Measurements from ENCODE around the gene GPR176. TPM values are rescaled to one million over a fixed set of nuclear protein-coding genes. Genes with fewer than 3 reads are reported as not detected.

The GPR176 gene
- total and polyA plus RNA-seq, 2 donors from 2014 or later = 2.9 to 7.6 TPM

DNA sequence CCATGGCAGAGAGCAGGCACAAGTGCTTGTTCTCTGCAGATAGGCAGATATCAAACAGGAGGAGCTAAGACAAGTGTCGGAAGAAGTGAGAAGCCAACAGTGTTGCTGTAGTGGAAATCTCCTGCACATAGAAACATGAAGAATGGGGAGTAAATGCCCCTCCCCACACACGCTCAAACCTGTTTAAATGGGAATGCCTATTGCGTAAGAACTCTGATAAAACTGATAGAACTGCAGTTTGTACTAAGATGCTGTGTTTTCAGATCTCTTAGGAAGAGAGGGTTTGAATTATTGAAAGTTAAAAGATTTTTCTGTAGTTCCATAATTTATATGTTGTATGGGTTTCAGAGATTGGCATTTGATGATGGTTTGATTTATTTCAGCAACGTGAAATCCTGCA is 33.5 kb upstream of the GPR176 start:
- Histone ChIP-seq H3K9me3 (ENCODE audit: control insufficient read depth in 2 of 3, insufficient read depth in 1 of 3, low read length in 3 of 3) (no peaks in the 10 kb centered on the region), H3K27me3 (ENCODE audit: control insufficient read depth, insufficient read depth, low read length) (no peaks in the 10 kb centered on the region), H3K27ac (ENCODE audit: low read depth in 2 of 2, low read length in 2 of 2) (no peak overlapping the region), H3K36me3 (ENCODE audit: control insufficient read depth in 2 of 3, insufficient read depth in 3 of 3, low read length in 3 of 3) (peaks cover 7 to 53% (median 16%) of the 10 kb centered on the region in 3 donors), H3K4me3 (ENCODE audit: low read length in 3 of 3) (no peak overlapping the region), H3K9ac (ENCODE audit: low read length in 3 of 3) (no peak overlapping the region), H3K4me1 (ENCODE audit: control insufficient read depth in 2 of 3, insufficient read depth in 2 of 3, low read depth in 1 of 3, low read length in 3 of 3) (no peaks in the 10 kb centered on the region)
- FAIRE-seq (no peak), DNase-seq (no peak)
- TF ChIP-seq, protein P1, sequence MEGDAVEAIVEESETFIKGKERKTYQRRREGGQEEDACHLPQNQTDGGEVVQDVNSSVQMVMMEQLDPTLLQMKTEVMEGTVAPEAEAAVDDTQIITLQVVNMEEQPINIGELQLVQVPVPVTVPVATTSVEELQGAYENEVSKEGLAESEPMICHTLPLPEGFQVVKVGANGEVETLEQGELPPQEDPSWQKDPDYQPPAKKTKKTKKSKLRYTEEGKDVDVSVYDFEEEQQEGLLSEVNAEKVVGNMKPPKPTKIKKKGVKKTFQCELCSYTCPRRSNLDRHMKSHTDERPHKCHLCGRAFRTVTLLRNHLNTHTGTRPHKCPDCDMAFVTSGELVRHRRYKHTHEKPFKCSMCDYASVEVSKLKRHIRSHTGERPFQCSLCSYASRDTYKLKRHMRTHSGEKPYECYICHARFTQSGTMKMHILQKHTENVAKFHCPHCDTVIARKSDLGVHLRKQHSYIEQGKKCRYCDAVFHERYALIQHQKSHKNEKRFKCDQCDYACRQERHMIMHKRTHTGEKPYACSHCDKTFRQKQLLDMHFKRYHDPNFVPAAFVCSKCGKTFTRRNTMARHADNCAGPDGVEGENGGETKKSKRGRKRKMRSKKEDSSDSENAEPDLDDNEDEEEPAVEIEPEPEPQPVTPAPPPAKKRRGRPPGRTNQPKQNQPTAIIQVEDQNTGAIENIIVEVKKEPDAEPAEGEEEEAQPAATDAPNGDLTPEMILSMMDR (IDR thresholded peaks at IDR 0.05; ENCODE audit: borderline replicate concordance, extremely low read depth, insufficient read depth) = no peak
- intact Hi-C loops (cut with DNase I) = no loop called here

- intact Hi-C loops (cut with DNase I) = no loop called here
- Histone ChIP-seq H3K36me3 (ENCODE audit: control insufficient read depth in 2 of 3, insufficient read depth in 3 of 3, low read length in 3 of 3) (peaks cover 7 to 38% (median 11%) of the 10 kb centered on the region in 3 donors), H3K27ac (ENCODE audit: low read depth in 2 of 2, low read length in 2 of 2) (no peak overlapping the region), H3K4me1 (ENCODE audit: control insufficient read depth in 2 of 3, insufficient read depth in 2 of 3, low read depth in 1 of 3, low read length in 3 of 3) (no peaks in the 10 kb centered on the region), H3K27me3 (ENCODE audit: control insufficient read depth, insufficient read depth, low read length) (no peaks in the 10 kb centered on the region), H3K9me3 (ENCODE audit: control insufficient read depth in 2 of 3, insufficient read depth in 1 of 3, low read length in 3 of 3) (no peaks in the 10 kb centered on the region), H3K4me3 (ENCODE audit: low read length in 3 of 3) (no peak overlapping the region), H3K9ac (ENCODE audit: low read length in 3 of 3) (no peak overlapping the region)
- no peak for DNase-seq
- no peak for FAIRE-seq
- TF ChIP-seq, protein P1 (IDR thresholded peaks at IDR 0.05; ENCODE audit: borderline replicate concordance, extremely low read depth, insufficient read depth) = no peak
Measured at GRCh38 chr15:39951561-39951960, 31.5 kb upstream of the GPR176 start.

DNA sequence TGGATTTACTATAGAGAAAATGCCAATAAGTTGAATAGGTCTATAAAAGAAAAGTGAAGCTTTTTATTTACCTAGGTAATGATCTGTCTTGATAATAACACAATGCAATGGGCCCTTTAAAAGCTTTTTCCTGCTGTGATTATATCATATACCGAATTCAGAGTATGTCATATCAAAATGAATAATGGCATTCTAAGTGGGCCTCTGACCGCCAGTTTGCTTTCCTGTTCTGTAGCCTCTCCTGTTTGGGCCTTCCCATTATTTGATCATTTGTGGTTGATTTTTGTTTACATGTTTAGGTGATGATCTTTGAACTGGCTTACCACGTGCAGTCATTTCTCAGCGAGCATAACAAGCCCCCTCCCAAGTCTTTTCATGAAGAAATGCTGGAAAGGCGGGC is 28.8 kb upstream of the GPR176 start:
- Histone ChIP-seq H3K27ac (ENCODE audit: low read depth in 2 of 2, low read length in 2 of 2) (no peak overlapping the region), H3K9ac (ENCODE audit: low read length in 3 of 3) (no peak overlapping the region), H3K9me3 (ENCODE audit: control insufficient read depth in 2 of 3, insufficient read depth in 1 of 3, low read length in 3 of 3) (peaks cover 0 to 1% (median 0%) of the 10 kb centered on the region in 3 donors), H3K27me3 (ENCODE audit: control insufficient read depth, insufficient read depth, low read length) (no peaks in the 10 kb centered on the region), H3K4me3 (ENCODE audit: low read length in 3 of 3) (no peak overlapping the region), H3K36me3 (ENCODE audit: control insufficient read depth in 2 of 3, insufficient read depth in 3 of 3, low read length in 3 of 3) (peaks cover 11 to 22% (median 13%) of the 10 kb centered on the region in 3 donors), H3K4me1 (ENCODE audit: control insufficient read depth in 2 of 3, insufficient read depth in 2 of 3, low read depth in 1 of 3, low read length in 3 of 3) (no peaks in the 10 kb centered on the region)
- intact Hi-C loops (cut with DNase I) = no loop called here
- no peak for FAIRE-seq
- TF ChIP-seq, protein P1 (IDR thresholded peaks at IDR 0.05; ENCODE audit: borderline replicate concordance, extremely low read depth, insufficient read depth) = no peak
- no peak for DNase-seq

Data from kidney (tissue), 14 donors.